ENCODE measurements around the gene CFAP97D2. TPM values are rescaled to one million over a fixed set of nuclear protein-coding genes. Genes with fewer than 3 reads are reported as not detected.

The CFAP97D2 gene
- total and polyA plus RNA-seq, 2 of the 13 experiments (the other 11 are each of a cell fraction or from before 2014, with no cell fraction given): not detected

- TF ChIP-seq RFX3 (CRISPR knock-in tag; IDR thresholded peaks at IDR 0.05): no peak
- no peak for TF ChIP-seq ZNF136 (CRISPR knock-in tag; IDR thresholded peaks at IDR 0.05; ENCODE audit: low read depth)
- no peak for TF ChIP-seq FIP1L1 (IDR thresholded peaks at IDR 0.05; ENCODE audit: borderline replicate concordance, insufficient read depth, low read depth, low read length)
- peak; percentile 97 for TF ChIP-seq ZNF687 (CRISPR knock-in tag; IDR thresholded peaks at IDR 0.05)
- TF ChIP-seq GZF1 (CRISPR knock-in tag; IDR thresholded peaks at IDR 0.05): no peak
- no peak for TF ChIP-seq MLLT10 (CRISPR knock-in tag; IDR thresholded peaks at IDR 0.05)
- TF ChIP-seq EED (CRISPR knock-in tag; IDR thresholded peaks at IDR 0.05): peak; percentile 64; the same call in 1 of the 2 replicates
- peak; percentile 68; the same call in 1 of the 2 replicates for TF ChIP-seq CHCHD3 (CRISPR knock-in tag; IDR thresholded peaks at IDR 0.05)
- 0 out of 4 replicates have a peak, but pooled peaks of 1 of the 2 experiments have one; percentile 6 for TF ChIP-seq EP300 (IDR thresholded peaks at IDR 0.05; ENCODE audit: low read depth in 2 of 2, low read length in 2 of 2)
- TF ChIP-seq EP300 (CRISPR knock-in tag; IDR thresholded peaks at IDR 0.05; ENCODE audit: borderline replicate concordance): peak; percentile 57; the same call in 1 of the 2 replicates
- no peak for TF ChIP-seq RARG (CRISPR knock-in tag; IDR thresholded peaks at IDR 0.05; ENCODE audit: low read depth)
- peak; percentile 71; the same call in 1 of the 2 replicates for TF ChIP-seq MED13 (CRISPR knock-in tag; IDR thresholded peaks at IDR 0.05)
- peak; percentile 94 for TF ChIP-seq ZNF781 (CRISPR knock-in tag; IDR thresholded peaks at IDR 0.05; ENCODE audit: borderline replicate concordance, not compliant biosample characterization)
- TF ChIP-seq MTF2 (CRISPR knock-in tag; IDR thresholded peaks at IDR 0.05; ENCODE audit: borderline replicate concordance): no peak
- TF ChIP-seq ERF (CRISPR knock-in tag; IDR thresholded peaks at IDR 0.05): peak; percentile 93
- TF ChIP-seq, protein P1, sequence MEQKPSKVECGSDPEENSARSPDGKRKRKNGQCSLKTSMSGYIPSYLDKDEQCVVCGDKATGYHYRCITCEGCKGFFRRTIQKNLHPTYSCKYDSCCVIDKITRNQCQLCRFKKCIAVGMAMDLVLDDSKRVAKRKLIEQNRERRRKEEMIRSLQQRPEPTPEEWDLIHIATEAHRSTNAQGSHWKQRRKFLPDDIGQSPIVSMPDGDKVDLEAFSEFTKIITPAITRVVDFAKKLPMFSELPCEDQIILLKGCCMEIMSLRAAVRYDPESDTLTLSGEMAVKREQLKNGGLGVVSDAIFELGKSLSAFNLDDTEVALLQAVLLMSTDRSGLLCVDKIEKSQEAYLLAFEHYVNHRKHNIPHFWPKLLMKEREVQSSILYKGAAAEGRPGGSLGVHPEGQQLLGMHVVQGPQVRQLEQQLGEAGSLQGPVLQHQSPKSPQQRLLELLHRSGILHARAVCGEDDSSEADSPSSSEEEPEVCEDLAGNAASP (CRISPR knock-in tag; IDR thresholded peaks at IDR 0.05; ENCODE audit: borderline replicate concordance): peak; percentile 21; the same call in 1 of the 2 replicates
- TF ChIP-seq SNAPC2 (CRISPR knock-in tag; IDR thresholded peaks at IDR 0.05): peak; percentile 83; the same call in 1 of the 2 replicates
- peak; percentile 70 for TF ChIP-seq MYPOP (CRISPR knock-in tag; IDR thresholded peaks at IDR 0.05)
- no peak for TF ChIP-seq KAT2B (IDR thresholded peaks at IDR 0.05; ENCODE audit: borderline replicate concordance, low read depth, low read length)
- peak; percentile 92 for TF ChIP-seq PATZ1 (CRISPR knock-in tag; IDR thresholded peaks at IDR 0.05)
Measured at GRCh38 chr13:114234645-114235421, 55.8 kb downstream of the CFAP97D2 start, which contains the start of gene CDC16 (continued).

All from HepG2 (cell line).